ENCODE measurements around the gene TRPC4.

GRCh38 chr13:37899753-37900152 is 30.2 kb upstream of the TRPC4 start:
- TF ChIP-seq CTCF (IDR thresholded peaks at IDR 0.05) (no peak), POLR2A (IDR thresholded peaks at IDR 0.05) (no peak), POLR2AphosphoS5 (IDR thresholded peaks at IDR 0.05) (no peak)
